Mammary epithelial cell (primary cell): Measurements from ENCODE around the gene C11orf68.

Source experiments
- CTCF ChIP-seq, 2 donors: IDR thresholded peaks in 1 of 2; conservative IDR thresholded peaks in 1 of 2; 2 replicates each; pipeline ENCODE4 v1.5.1; 2011 to 2012; ENCODE audit warnings: inconsistent platforms in 2 of 2, low read length in 2 of 2, mild to moderate bottlenecking in 2 of 2, control low read depth in 1 of 2, low read depth in 1 of 2; ENCODE audit not compliant: insufficient read depth in 1 of 2; ENCODE audit errors: extremely low read depth in 1 of 2
- EZH2 ChIP-seq: IDR thresholded peaks from 2 replicates; pipeline ENCODE4 v1.6.1; 2012; ENCODE audit warnings: low read length, inconsistent platforms, borderline replicate concordance

GRCh38 chr11:65892661-65893317 is 26.1 kb downstream of the C11orf68 start:
- TF ChIP-seq EZH2 = no peak
- no peak for TF ChIP-seq CTCF (conservative IDR thresholded peaks at IDR 0.05 in 1 of 2, IDR thresholded peaks at IDR 0.05 in 1 of 2; ENCODE audit: extremely low read depth in 1 of 2, insufficient read depth in 1 of 2, low read depth in 1 of 2, low read length in 2 of 2)
